DMS79 treated with DMSO at 0.1 percent for 48 hours (cell line): ENCODE measurements around the gene HES6.
A peak's percentile ranks its signal among the peaks of the same experiment; 100 is the strongest.

Experiments used
- DNase-seq: peaks from one replicate; lab custom pipeline; 2025; lab: John Stamatoyannopoulos, UW

The HES6 gene

DNA sequence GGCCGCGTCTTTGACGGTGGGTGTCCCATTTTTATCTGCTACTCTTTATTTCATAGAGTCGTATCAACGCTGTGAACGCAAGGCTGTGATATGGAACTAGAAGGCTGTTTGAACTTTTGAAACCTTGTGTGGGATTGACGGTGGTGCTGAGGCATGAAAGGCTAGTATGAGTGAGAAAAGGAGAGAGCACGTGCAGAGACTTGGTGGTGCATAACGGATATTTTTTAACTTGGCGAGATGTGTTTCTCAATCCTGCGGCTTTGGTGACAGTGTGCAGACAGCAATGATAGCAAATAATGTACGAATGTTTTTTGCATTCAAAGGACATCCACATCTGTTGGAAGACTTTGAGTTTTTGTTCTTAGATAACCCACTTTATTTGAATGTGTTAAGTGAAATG, 6.2 kb downstream of the HES6 start:
- no peak for DNase-seq

DNA sequence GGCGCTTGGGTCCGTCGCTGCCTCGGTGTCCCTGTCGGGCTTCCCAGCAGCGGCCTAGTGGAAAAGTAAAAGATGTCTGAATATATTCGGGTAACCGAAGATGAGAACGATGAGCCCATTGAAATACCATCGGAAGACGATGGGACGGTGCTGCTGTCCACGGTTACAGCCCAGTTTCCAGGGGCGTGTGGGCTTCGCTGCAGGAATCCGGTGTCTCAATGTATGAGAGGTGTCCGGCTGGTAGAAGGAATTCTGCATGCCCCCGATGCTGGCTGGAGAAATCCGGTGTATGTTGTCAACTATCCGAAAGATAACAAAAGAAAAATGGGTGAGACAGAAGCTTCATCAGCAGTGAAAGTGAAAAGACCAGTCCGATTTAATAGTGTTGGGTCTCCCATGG, 8.0 kb downstream of the HES6 start:
- DNase-seq: no peak

DNA sequence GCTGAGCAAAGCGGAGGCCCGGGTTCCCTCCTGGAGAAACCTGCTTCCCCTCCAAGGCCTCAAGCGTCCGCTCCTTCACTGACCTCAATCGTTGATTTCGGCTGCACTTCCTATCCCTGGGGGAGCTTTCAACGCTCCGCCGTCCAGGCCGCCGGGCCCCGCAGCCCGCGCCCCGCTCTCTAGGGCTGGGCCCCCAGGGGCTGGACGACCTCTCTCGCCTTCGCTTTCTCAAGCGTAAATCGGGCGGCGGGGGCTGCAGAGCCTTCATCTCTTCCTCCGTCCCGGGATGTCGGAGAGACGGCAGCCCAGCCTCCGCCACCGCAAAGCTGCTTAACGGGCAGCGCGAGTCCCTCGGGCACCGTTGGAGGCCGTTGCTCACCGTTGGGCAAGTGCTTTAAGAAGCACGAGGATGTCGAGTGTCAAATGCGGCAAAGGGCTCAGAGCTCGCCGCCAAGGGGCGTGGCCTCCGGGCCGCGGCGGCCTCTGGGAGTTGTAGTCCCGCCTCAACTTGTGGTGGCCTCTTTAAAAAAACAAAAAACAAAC, 8.5 kb downstream of the HES6 start:
- no peak for DNase-seq

DNA sequence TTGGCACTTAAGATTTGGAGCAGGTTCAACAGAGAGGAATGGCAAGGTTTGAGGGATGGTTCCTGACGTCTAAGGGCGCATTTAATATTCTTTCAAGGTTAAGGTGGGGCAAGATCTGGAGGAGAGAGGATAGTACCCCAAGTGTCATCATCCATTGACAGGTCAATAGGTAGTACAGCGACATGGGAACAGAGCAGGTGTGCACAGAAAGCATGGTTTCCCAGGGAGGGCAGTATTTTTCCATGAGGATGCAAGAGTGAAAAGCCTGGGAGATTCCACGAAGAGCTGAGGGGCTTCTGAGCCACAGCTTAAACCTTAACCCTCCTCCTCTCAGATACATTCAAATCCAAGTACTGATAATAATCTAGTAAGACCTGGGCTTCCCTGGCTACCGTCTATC, 9.1 kb downstream of the HES6 start:
- no peak for DNase-seq

DNA sequence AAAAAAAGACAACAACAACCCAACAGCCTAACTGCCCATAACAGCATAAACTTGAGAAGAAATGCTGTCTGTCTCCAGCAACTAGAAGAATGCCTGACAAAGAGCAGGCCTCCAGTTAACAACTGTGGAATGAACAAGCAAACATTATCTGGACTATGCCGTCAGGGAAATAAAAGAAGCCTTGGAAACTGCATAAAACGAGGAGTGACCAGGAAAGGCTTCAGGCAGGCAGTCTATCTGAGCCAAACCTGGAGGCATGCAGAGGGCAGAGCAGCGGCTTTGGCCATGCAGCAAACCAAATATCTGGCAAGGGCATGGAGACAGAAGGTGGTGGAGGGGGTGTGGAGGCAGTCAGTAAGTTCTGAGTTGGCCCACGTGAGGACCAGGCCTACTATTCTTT, 11.1 kb downstream of the HES6 start:
- DNase-seq: no peak

DNA sequence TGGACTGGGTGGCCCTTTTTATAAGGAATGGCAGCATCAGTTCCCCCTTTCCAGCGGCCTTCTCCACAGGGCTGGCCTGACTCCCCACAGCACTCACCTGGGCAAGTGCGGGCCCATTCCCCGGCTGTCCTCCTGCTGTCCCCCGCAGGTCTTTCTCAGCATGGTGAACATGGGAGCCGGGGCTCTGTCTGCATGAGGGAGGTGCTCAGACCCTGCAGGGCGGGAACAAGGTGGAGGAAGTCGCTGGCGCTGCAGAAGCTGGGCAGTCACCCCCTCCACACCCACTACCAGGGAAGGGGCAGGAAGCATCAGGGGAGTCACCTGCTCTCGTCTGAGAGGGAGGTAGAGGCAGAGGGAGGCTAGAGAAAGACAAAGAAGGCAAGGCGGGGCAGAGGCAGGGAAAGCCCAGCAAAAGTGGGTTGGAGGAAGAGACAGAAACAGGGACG, 12.2 kb downstream of the HES6 start:
- DNase-seq: no peak

DNA sequence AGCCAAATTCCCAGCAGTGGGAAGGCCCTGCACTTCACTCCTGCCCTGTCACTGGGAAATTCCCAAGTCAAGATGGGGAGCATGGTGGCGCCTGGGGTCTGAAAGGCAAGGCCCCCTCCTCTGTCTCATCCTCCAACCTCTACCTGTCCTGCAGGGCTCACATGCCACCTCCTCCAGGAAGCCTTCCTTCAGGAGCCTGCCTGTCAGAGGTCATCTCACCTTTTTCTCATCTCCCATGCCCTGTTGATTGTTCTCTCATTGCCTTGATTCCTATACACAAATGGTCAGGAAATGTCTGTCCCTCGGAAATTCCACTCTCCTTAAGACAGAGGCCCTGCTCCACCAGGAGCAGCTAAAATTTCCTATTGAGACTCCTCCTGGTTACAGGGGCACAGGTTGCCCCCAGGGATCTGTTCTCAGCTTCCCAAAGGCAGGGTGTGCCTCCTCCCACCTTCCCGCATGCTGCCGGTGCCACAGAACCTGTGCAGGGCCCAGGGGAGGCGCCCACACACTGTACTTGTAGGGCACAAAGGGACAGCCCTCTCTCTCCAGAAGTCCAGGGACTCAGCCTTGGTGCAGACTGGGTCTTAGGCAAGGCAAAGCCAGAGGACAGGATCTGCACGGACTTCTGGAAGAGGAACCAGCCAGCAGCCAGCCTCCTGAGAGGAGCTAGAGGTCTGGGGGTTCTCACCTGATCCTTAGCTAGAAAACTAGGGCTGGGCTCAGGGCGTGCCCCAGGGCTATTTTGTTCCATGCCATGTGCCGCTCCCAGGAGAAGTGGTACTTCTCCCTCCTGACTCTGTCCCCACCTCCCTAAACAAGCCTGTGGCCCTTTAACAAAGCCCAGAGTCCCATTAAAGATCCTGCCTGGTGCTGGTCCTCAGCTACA, 12.9 kb downstream of the HES6 start:
- DNase-seq: no peak

DNA sequence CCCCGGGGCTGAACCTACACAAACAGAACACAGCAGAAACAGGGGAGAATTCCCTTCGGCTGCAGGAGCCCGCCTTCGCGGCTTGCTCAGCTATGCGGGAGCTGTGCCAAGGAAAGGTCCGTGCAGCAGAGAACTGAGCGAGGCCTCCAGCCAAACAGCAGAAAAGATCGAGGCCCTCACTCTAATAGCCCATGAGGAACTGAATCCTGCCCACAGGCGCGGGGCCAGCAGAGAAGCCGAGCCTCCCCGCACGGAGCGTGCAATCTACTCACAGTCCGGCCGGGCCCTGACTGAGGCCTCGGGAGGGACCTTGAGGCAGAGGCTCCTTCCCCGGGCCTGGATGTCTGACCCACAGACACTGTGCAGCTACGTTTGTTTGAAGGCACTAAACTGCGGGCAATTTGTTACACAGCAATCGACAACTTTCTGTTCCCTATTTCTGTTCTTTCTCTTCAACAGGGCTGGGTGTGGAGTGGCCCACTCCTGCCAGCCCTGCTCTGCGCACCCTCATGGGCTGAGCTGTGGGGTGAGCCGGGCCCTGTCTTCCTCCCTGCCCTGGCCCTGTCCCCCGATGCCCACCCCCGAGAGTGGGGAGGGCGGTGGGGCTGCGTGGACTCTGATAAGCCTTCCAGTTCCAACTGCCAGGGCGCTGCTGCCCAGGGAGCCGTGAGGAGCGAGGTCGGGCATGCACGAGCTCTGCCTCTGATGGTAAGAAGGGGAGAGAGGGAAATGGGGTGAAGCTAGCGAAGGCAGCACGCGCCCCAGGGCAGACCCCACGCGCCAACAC, 13.7 kb downstream of the HES6 start:
- DNase-seq: no peak

DNA sequence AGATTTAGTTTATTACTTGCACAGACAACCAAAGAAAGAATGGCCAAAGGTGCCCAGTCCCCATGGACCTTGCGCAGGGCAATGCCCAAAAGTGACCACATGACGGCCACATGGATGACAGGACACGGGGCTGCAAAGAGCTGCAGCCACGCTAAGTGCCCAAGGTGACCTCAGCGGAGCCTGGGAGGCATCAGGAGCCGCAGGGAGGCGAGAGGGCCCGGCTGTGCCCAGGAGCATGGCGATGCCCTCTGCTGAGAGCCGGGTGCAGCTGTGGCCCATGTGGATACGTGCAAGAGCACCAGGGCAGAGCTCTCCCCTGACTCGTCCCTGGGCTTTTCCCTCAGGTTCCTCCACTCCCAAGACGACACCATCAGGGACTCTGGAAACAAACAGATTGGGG, 14.7 kb downstream of the HES6 start:
- DNase-seq: no peak

DNA sequence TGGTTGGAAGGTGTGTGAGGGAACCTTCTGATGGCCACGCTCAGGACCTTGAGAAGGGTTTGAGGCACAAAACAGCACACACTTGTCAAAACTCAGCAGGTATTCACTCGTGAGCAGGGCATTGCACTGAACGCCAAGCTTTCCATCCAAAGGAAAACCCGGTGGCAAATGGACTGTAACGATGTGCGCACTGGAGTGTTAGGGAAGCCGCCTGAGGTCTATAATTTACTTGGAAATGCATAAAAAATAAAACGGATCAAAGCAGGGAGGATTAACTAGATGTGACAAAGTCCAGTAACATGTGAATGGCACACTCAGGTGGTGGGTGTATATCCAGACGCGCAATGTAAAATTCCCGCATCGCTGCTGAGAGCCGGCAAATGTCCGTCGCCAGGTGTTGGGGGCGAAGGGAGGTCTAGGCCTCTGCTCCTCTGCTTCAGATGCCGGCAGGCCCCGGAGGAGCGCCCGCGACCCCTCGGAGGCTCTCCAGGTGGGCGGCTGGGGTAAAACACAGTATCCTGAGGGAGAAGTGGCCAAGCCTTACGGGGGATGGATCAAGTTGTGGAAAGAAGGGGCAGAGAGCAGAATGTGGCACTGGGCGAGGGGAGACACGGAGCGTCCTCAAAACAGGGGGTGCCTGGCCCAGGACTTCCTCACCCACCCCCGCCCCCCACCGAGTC, 15.3 kb downstream of the HES6 start:
- DNase-seq: no peak

DNA sequence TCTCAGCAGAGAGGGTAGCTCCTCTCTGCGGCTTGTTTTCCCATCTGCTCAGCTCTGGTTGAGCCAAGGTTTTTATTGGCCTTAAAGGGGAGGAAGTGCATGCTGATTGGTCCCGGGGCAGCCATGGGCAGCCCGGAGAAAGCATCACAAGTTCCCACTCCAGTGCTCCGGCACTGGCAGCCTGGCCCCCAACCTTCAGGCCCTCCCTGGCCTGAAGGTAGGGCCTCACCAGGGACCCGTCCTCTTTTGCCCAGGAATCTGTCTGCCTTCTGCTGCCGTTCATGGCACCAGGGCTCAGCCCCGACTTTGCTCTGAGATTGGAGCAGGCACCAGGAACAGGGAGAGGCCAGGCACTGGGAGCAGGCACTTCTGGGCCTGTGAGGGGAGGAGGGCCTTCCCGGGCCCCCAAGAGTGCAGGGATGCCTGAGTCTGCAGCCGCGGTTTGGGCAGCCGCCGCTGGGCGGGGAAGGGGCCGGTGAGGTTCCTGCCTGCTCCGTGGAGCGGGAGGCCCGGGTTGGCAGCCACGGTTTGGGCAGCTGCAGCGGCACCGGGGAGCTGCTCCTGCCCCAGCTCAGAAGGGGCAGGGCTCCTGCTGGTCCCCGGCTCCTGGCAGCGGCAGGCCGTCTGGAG, 18.8 kb downstream of the HES6 start:
- no peak for DNase-seq

DNA sequence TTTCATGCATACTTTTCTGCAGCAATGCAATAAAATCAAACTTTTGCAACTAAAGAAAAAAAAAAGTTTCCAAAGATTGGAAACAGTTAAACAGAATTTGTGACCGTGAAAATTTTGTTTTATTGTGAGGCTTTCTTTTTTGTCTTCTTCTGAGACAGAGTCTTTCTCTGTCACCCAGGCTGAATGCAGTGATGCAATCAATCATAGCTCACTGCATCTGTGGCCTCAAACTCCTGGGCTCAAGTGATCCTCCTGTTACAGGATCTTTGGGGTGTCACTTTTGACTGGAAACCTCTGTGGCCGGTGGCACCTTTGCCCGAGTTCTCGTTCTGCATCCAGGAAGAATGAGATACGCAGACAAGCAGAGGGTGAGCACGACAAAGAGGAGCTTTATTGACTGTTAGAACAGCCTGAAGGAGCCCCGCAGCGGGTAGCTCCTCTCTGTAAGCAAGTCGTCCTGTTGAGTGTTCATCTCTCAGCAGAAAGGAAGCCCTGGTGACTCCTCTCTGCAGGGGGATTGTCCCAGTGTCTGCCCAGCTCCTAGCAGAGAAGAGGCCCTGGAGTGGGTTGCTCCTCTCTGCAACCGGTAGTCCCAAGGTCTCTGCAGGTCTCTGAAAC, 19.5 kb downstream of the HES6 start:
- DNase-seq: no peak

DNA sequence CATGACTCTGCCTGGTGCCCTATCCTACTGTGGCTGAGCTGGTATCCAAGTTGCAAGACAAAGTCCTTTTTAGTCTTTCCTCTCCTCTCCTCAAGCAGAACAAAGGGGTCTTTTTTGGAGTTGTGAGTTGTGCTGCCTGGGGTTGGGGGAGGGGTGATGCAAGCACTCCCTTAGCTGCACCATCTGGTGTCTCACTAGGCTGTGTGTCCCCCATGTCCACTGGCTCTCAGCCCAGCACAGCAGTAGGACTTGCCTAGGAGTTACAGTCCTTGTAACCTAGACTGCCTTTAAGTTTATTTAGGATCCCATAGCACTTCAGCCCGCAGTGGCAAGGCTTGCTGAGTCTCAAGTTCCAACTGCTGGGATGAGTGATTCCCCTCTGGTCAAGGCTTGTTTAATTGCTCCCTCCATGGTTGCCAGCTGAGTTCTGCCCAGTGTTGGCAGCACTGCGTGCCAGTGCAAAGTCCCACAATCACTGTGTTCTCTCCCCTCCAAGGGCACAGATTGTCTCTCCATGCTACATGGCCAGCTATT, 23.1 kb downstream of the HES6 start:
- DNase-seq: no peak

DNA sequence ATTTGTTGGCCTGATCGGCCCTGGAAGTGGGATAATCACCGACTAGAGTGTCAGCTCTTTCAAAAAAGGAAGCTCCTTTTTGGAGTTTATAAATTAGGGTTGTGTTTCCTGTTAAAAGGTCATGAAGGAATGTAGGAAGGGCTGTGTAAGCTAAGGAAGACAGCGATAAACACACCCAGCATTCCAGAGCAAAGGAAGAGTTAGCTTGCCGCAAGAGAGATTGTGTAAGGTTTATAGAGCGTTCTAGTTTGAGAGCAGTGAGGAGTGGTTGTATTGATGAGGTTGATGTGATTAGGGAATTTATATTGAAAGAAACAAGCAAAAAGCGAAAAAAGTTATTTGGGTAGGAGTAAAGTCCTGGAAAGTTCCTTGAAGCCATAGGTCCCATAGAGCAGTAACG, 32.8 kb downstream of the HES6 start:
- DNase-seq: no peak

DNA sequence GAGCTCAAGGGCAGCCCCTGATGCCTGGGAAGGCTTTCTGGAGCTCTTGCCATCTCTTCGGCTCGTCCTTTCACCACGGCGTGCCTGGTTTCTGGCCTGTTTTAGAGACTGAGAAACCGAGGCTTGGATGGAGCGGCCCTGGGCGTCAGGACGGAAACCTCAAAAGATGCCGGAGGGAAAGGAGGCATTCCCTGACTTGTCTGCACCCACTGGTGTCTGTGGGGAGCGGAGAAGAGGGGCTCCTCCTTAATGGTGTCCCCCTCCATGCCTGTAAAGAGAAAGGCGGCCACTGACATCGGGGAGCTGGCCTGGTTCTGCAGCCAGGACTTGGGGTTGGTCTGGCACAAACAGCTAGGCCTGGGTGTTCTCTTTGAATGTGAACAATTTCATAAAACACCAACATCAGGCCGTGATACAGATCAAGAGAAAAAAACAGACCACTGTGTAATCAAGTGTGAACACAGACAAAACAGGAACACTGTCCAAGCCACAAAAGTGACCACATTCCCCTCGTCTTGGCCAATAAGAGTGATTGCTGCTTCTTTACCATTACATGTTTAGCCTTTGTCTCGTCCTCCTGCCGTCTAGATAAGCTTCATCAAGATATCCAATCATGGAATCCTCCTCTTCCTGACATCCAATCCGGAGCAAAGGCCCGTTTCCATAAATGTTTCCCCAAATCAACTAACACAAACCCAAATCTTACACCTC, 35.7 kb downstream of the HES6 start:
- DNase-seq: no peak

DNA sequence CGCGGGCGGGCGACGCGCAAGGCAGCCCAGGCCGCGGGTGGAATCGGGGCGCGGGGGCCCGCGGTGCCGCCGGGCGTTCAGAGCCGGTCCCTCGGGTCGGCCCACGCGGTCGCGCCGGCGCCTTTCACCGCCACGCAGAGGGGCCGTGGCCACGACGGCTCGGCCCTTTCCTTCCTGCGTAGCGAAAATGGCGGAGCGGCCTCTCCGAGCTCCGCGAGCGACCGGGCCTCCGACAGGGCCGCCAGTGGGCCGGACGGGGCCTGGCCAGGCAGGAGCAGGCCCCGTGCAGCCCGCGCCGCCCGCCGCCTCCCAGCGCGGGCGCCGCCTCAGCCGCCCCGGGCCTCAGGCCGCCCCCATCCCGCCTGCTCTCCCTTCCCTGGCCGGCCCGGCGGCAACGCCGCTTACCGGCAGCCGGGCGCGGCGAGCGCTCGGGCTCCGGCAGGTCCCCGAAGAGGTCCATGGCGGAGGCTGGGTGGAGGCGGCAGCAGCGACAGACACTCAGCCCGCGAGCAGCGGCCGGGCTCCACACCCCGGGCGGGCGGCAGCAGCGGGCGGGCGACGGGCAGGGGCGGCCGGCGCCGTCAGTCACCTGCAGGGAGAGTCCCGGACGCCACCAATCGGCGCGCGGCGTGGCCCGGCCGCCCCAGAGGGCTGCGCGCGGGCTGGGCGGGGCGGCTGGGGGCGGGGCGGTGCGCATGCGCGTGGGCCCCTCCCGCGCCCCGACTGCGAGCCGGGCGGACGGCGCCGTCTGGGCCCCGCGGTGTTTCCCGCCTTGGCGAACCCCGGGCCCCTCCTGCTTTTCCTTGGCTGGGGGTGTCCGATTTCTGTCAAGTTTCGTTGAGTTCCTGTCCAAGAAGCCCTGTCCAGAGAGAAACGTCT, 36.5 kb downstream of the HES6 start, which contains the start of gene ILKAP:
ILKAP (minus strand) TSS at position 602 of the 879 bp plus-strand sequence; CDS start at position 460, 142 bp downstream.
- DNase-seq: peak; percentile 72

DNA sequence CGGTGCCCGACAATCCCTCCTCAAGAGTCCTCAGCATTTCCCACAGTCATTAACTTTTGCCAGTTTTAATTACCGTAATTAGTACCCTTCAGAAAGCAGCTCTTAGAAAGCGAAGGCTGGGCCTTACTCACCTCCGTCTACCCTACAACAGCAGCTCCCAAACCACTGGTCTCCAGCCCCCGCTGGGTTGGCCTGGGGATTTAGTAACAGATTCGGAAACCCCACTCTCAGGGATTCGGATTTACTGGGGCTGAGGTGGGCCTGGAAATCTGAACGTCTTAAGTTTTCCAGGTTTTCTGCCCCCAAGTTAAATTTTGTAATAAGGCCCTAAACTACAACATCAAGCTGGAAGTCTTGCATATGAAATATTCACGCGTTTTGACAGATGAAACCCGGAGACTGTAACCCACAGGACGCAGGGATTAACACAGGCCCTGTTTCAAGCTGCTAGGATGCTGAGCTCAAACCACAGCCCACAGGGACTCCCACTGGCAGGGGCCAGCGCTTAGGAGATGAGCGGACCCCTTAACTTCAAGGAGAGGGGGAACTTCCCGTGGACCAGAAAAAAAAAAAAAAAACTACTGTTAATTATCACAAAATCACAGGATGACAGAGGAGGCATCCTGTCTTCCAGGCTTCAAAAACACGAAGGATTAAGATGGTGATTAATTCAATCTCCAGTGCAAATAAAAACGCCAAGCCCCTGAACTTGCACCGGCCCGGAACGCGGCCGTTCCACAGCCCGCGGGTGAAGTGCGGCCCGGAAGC, 37.3 kb downstream of the HES6 start:
- peak; percentile 7 for DNase-seq

DNA sequence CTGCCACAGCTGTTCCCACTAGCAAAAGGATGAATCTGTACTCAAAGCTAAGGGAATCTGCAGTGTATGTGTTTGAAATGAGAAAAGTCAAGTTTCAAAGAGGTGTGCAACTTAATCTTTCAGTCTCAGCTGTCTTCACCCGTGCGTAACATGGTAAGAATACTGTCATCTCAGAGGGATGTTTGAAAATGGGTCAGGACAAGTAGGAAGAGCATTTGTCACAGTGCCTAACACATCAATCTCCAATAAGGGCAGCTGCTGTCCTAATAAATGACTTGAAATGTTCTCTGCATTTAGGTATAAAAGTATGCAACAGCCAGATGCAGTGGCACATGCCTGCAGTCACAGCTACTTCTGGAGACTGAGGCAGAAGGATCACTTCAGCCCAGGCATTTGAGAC, 49.4 kb downstream of the HES6 start:
- DNase-seq: no peak
